ENCODE measurements around the gene GATB. TPM values are rescaled to one million over a fixed set of nuclear protein-coding genes. Genes with fewer than 3 reads are reported as not detected.

The GATB gene
- total RNA-seq, 4 donors from 2014 or later = 19.6 to 28.9 (median 23.8) TPM

GRCh38 chr4:151679231-151679630 is 81.6 kb downstream of the GATB start:
- Histone ChIP-seq H3K36me3 (no peaks in the 10 kb centered on the region), H3K27ac (no peak overlapping the region), H3K9me3 (no peaks in the 10 kb centered on the region), H3K27me3 (no peaks in the 10 kb centered on the region), H3K4me1 (no peaks in the 10 kb centered on the region), H3K4me3 (no peak overlapping the region)
- TF ChIP-seq CTCF (IDR thresholded peaks at IDR 0.05) (no peak), POLR2A (IDR thresholded peaks at IDR 0.05) (no peak)
- DNase-seq = no peak

DNA sequence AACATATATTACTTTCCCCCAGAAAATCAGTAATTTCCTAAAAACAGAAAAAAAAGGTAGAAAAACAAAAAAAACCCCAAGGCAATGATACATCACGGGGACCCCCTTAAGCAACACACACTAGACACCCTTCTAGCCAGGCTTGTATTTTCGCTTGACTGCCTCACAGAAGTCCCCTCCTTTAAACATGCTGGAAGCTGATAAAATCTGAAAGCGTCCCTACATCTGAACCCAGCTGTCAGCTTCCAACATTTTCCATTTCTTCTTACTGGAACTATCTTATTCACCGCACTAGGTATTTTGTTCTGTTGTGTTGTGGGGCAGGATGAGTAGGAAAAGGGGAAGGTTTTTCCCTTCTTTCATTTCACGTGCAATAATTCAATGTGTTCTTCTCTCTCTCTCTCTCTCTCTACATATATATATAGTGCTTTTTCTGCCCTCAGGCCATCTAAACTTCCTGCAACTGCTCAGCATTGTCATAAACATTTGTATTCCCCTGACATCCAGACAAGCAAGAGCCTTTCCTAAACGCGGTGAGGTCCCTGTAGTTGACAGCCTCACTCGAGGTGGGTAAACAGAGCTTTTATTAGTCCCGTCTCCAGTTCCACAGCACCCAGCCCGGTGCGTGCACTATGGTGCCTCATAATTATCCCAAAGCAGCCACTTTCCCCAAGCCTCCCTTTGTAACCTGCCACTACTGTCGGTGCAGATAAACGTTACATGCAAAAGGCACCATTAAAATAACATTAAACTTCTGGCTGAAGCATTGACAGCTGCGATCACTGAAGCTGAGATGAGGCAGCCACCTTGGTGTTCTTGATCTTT is 82.5 kb downstream of the GATB start:
- no peak overlapping the region for H3K27ac ChIP-seq
- DNase-seq = no peak
- H3K4me1 ChIP-seq = no peaks in the 10 kb centered on the region
- no peaks in the 10 kb centered on the region for H3K27me3 ChIP-seq
- H3K9me3 ChIP-seq = no peaks in the 10 kb centered on the region
- no peak overlapping the region for H3K4me3 ChIP-seq
- TF ChIP-seq POLR2A (IDR thresholded peaks at IDR 0.05) = no peak
- TF ChIP-seq CTCF (IDR thresholded peaks at IDR 0.05) = no peak
- H3K36me3 ChIP-seq = no peaks in the 10 kb centered on the region

DNA sequence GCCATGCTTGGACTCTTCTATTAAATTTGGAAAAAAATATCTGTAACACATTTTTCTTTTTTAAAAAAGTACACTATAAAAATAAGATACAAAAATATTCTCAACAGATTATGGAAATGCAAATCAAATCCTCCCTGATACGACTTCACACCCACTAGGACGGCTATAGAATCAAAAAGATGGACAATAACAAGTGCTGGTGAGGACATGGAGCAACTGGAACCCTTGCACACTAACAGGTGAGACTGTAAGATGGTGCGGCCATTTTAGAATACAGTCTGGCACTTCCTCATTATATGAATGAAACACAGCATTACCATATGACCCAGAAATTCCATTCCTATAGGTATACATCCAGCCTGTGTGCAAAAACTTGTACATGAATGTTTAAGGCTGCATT is 83.6 kb downstream of the GATB start:
- DNase-seq = no peak
- TF ChIP-seq CTCF (IDR thresholded peaks at IDR 0.05) = no peak
- H3K4me1 ChIP-seq = no peaks in the 10 kb centered on the region
- no peaks in the 10 kb centered on the region for H3K36me3 ChIP-seq
- H3K4me3 ChIP-seq = no peak overlapping the region
- H3K27me3 ChIP-seq = no peaks in the 10 kb centered on the region
- no peak overlapping the region for H3K27ac ChIP-seq
- H3K9me3 ChIP-seq = no peaks in the 10 kb centered on the region

DNA sequence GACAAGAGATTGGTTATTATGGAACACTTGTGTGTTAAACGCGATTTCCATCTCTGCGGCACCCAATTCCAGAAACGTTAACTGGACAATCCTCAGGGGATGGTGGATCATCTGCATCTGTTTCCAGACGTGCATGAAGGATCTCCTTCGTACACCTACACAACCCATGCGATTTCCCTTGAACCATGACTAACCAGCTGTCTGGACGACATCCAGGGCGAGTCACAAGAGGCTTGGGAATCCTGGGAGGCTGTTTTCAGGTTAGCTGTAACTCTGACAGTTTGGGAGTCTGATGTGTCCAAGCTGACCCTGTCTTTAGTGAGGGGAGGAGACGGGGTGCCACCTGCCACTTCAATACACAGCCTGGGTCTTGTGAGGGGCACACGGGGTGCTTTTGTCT is 84.5 kb downstream of the GATB start:
- Histone ChIP-seq H3K27me3 (no peaks in the 10 kb centered on the region), H3K9me3 (no peaks in the 10 kb centered on the region), H3K27ac (no peak overlapping the region), H3K4me1 (no peaks in the 10 kb centered on the region), H3K4me3 (no peak overlapping the region), H3K36me3 (no peaks in the 10 kb centered on the region)
- DNase-seq = no peak
- TF ChIP-seq CTCF (IDR thresholded peaks at IDR 0.05) (no peak), POLR2A (IDR thresholded peaks at IDR 0.05) (no peak)

- H3K4me1 ChIP-seq = no peaks in the 10 kb centered on the region
- H3K27ac ChIP-seq = no peak overlapping the region
- H3K27me3 ChIP-seq = no peaks in the 10 kb centered on the region
- H3K36me3 ChIP-seq = no peaks in the 10 kb centered on the region
- H3K4me3 ChIP-seq = no peak overlapping the region
- TF ChIP-seq CTCF (IDR thresholded peaks at IDR 0.05) = no peak
- no peak for TF ChIP-seq POLR2A (IDR thresholded peaks at IDR 0.05)
- no peak for DNase-seq
- no peaks in the 10 kb centered on the region for H3K9me3 ChIP-seq
These were observed 85.3 kb downstream of the GATB start for GRCh38 chr4:151675411-151675971.

Measured in Peyer's patch (tissue), 4 donors.